Stimulated activated CD4-positive, alpha-beta T cell treated with anti-CD3 and anti-CD28 coated beads, Interleukin-4, amount 100 ng/mL, for 1 hour (primary cell): ENCODE results near the gene KLHL17.

Source experiments
- DNase-seq: peaks from one replicate; pipeline ENCODE4 v3.0.0-alpha.2; 2020

The KLHL17 gene

GRCh38 chr1:960363-961131, at the start of gene KLHL17:
TSS of gene KLHL17 (plus strand) at chr1:960584. CDS start at chr1:960694, 110 bp downstream.
- peak; percentile 87 for DNase-seq

DNA sequence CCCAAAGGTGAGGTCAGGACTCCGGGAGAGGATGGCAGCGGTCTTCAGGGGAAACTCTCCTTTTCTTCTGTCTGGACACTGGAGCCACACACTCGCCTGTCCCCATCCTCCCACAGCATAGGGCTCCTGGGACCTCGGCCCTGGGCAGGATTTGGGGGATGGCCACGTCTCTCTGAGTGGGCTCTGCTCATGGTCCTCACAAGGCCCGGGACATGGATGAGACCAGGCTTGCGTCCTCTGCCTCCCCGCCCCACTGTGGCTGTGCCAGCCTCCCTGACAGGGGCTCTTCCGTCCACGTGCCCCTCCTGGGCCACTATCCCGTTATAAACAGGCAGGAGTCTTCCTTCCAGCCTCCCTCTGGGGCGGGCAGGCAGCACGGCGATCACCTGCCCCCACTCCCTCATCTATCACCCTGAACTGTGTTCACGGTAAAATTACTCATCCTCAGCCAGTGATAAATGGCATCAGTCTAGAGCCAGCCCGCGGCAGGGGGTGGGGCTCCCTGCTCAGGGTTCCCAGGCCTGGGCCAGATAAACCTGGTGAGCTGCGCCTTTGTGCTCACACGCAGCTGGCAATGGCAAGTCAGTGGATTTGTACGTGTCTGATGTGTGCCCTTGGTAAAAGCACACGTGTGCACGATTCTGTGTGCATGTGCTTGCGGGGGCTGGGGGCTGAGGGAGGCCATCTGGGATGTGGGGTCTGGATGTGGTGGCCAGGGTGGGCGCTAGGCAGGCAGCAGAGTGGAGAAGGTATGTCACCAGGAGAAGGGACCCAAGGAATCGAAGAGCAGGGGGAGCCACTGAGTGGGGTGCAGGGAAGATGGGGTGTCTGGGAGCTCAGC, 49.3 kb upstream of the KLHL17 start:
- DNase-seq = peak; percentile 10

- no peak for DNase-seq
Measured at GRCh38 chr1:911875-912739, 48.3 kb upstream of the KLHL17 start.

GRCh38 chr1:912740-913301, 47.6 kb upstream of the KLHL17 start:
- DNase-seq = peak; percentile 4

- DNase-seq = no peak
Measured at GRCh38 chr1:913491-914130, 46.8 kb upstream of the KLHL17 start.

DNA sequence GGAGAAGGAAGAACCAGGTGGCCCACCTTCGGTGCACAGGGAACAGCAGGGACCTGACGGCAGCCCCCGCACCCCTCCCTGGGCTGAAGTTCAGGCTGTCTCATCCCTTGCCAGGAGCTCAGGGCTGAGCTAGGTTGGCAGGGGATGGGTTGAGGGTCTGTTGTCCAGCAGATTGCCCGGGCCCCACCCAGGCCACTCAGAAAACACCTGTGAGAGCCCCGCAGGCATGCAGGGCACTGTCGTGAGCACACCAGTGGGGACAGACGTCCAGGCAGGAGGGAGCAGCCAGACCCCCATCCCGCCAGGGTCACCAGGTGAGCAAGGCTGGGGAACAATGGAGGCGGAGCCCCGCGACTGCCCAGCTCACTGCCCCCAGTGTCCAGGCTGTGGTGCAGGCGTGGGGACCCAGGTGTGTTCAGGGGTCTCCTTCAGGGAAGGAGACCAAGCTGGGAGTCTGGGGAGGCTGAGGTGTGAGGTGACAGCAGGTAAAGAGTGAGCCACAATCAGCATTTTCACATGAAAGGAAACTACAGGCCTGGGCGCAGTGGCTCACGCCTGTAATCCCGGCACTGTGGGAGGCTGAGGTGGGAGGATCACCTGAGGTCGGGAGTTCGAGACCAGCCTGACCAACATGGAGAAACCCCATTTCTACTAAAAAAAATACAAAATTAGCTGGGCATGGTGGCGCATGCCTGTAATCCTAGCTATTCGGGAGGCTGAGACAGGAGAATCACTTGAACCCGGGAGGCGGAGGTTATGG, 46.1 kb upstream of the KLHL17 start:
- peak; percentile 1 for DNase-seq

GRCh38 chr1:914891-915280, 45.5 kb upstream of the KLHL17 start:
- DNase-seq = no peak

- DNase-seq = no peak
Measured at GRCh38 chr1:915295-916172, 44.9 kb upstream of the KLHL17 start.

- no peak for DNase-seq
Measured at GRCh38 chr1:916173-917075, 44.0 kb upstream of the KLHL17 start.

DNA sequence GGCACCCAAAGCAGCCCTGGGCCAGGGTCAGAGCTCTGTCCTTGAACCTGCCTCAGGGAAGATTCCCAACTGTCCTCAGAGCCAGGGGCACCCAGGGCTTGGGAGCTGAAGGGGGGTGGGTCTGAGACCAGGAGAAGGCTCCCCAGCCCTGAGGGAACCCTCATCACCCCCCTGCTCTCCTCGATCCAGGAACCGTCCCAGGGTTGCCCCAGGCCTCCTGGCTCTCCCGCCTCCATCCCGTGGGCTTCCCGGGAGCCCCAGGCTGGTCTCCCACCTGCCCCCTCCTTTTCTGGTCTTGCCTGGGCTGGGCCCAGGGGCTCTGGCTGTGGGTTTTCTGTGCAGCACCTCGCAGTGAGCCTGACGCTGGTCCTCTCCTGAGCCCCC, 43.3 kb upstream of the KLHL17 start:
- no peak for DNase-seq

GRCh38 chr1:917466-918091, 42.8 kb upstream of the KLHL17 start:
- DNase-seq = no peak

DNA sequence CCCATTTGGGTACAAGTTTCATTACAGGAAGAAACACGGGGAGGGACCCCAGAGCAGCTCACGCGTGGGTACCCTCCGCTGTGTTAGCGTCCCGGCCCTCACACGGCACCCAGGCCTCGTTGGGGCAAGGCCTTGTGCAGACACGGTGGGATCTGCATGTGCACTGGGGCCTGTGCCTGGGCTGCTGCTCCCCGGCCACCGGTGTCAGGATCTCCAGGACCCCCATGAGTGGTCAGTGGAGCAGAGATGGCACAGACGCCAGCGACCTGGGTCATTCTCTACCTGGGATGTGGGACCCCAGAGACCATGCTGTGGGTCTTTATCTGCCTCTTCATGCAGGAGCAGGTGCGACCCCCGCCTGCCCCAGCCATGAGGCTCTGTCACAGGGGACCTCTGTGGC, 42.0 kb upstream of the KLHL17 start:
- DNase-seq = no peak

DNA sequence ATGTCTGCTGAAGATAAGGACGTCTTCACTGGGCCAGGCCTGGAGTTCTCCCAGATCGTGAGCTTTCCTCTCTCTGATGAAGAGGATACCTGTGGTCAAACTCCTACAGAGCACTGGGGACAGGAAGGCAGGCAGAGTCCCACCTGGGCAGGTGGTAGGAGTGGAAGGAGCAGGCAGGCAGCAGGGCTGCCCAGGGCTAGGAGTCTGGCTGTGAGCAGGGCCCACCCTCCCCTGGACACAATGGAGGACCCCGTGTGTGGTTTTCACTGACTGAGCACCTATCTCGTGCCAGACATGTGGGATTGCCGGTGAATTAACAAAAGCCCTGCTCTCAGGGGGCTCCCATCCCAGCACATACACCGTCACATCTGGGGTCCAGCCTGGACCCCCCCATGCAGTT, 41.5 kb upstream of the KLHL17 start:
- DNase-seq = no peak

DNA sequence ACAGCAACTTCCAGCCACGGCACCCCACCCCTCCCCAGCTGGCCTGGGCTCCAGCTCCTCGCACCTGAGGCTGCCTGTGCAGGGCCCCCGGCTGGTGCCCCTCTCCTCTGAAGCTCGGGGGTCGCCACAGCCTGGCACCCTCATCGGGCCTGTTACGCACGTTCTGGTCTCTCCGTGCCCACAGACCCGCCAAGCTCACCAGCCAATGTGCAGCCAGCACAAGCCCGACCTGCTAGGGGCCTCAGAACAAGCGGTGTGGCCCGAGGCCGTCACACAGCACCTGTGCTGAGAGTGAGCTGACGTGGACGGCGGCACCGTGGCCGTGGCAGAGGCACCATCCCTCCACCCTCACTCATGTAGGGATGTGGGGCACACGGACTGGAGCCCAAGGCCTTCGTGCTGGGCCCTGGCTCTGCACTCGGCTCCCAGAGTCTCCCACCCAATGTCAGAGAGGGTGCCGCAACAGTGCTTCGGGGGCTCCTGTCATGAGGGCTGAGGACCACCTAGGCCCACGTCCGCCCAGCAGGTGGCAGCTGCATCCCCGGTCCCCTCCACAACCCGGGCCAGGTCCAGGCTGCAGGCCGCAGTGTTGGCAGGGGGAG, 41.0 kb upstream of the KLHL17 start:
- DNase-seq = no peak

DNA sequence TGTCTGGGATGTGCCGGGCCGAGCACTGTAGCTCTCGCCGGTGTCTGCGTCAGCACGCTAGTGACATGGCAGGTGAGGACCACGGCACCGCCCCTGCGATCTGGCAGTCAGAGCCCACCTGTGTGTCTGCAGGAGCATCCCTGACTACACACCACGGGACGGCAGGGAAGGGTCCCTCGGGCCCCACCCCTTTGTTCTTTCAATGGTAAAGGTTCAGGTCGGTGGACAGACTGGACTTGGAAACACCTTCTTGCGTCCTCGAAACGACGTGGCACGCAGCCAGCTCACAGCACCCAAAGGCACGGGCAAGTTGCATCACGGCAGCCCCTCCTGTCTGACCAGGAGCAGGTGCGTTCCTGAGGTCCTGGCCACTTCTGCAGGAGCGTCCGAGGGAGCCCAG, 40.4 kb upstream of the KLHL17 start:
- no peak for DNase-seq

GRCh38 chr1:920521-920920, 39.9 kb upstream of the KLHL17 start:
- no peak for DNase-seq

GRCh38 chr1:921011-921837, 39.2 kb upstream of the KLHL17 start:
- peak; percentile 43 for DNase-seq
